A673 (cell line): ENCODE results near the gene RPL31.

Experiments
- CTCF ChIP-seq: fragments of 300-800, 200-600 bp; sonication (generic); conservative IDR thresholded peaks from 2 replicates; pipeline ENCODE4 v1.5.1; 2017; ENCODE audit warnings: low read depth, mild to moderate bottlenecking, antibody characterized with exemption, low read length, moderate library complexity, mixed read lengths
- EZH2 ChIP-seq: fragments of 200-600 bp; sonication (generic); IDR thresholded peaks from 2 replicates; pipeline ENCODE4 v1.6.1; 2017; ENCODE audit warnings: borderline replicate concordance, low read depth, mild to moderate bottlenecking, mixed read lengths, antibody characterized with exemption, low read length; ENCODE audit not compliant: poor library complexity, severe bottlenecking

- TF ChIP-seq CTCF (no peak), EZH2 (no peak)
Observed at GRCh38 chr2:100990650-100991403, 11.3 kb upstream of the RPL31 start.
